B cell (primary cell): ENCODE measurements around the gene DIPK2A. TPM values are rescaled to one million over a fixed set of nuclear protein-coding genes. Genes with fewer than 3 reads are reported as not detected.

ENCODE experiments used
- ATAC-seq: fragments of 200-7000 bp; cut with Tn5 transposase; one replicate; pipeline ENCODE4 v1.10.0; 2021; ENCODE audit warnings: low read depth, mild to moderate bottlenecking, moderate number of reproducible peaks, moderate library complexity
- CTCF ChIA-PET: fragments of 350-600 bp; sonication (Branson Sonifier 250); formaldehyde crosslinking; loops from one replicate; lab custom pipeline; 2021; ENCODE audit warnings: antibody characterized with exemption, inconsistent platforms; lab: Charles Lee
- POLR2A ChIA-PET: fragments of 350-600 bp; sonication (Branson Sonifier 250); formaldehyde crosslinking; loops from one replicate; lab custom pipeline; 2021; ENCODE audit warnings: antibody characterized with exemption; lab: Charles Lee
- DNase-seq: peaks from one replicate; pipeline ENCODE4 v3.0.0; 2013
- H2AFZ ChIP-seq: 2 replicates; pipeline ENCODE4 v1.6.1; 2012; ENCODE audit warnings: mild to moderate bottlenecking, low read depth, low read length; ENCODE audit not compliant: insufficient read depth, poor library complexity, severe bottlenecking
- H3K27ac ChIP-seq, 2 donors: 1 replicate in 1 of 2; 2 replicates in 1 of 2; pipeline ENCODE4 v1.5.1; 2012 to 2013; ENCODE audit warnings: low read length in 2 of 2, mild to moderate bottlenecking in 2 of 2, moderate library complexity in 1 of 2
- H3K27me3 ChIP-seq, 4 experiments: fragments of 200-600 bp in 1 of 4; sonication (generic) in 1 of 4; replicated peaks in 1 of 4; 1 replicate in 2 of 4; 2 replicates in 2 of 4; pipeline versions ENCODE4 v1.6.1 to v1.7.0; 2013 to 2016; ENCODE audit warnings: low read length in 3 of 4, mild to moderate bottlenecking in 2 of 4, mixed read lengths in 1 of 4, moderate library complexity in 1 of 4; ENCODE audit not compliant: insufficient read depth in 4 of 4, control insufficient read depth in 3 of 4; ENCODE audit errors: control extremely low read depth in 1 of 4
- H3K36me3 ChIP-seq, 2 experiments: replicated peaks in 1 of 2; 1 replicate in 1 of 2; 2 replicates in 1 of 2; pipeline versions ENCODE4 v1.6.1 to v1.7.1; 2013; ENCODE audit warnings: low read length in 1 of 2; ENCODE audit not compliant: insufficient read depth in 2 of 2, control insufficient read depth in 1 of 2; ENCODE audit errors: control extremely low read depth in 1 of 2, extremely low read depth in 1 of 2
- H3K4me1 ChIP-seq, 2 donors: fragments of 200-600 bp in 1 of 2; sonication (generic) in 1 of 2; 1 replicate in 1 of 2; 2 replicates in 1 of 2; pipeline versions ENCODE4 v1.5.1 to v1.6.1; 2013 to 2017; ENCODE audit warnings: low read length in 2 of 2; ENCODE audit not compliant: control insufficient read depth in 2 of 2, insufficient read depth in 2 of 2
- H3K4me2 ChIP-seq: replicated peaks from 2 replicates; pipeline ENCODE3; 2012; ENCODE audit warnings: mild to moderate bottlenecking, low read depth, low read length; ENCODE audit not compliant: poor library complexity, severe bottlenecking
- H3K4me3 ChIP-seq, 5 experiments: fragments of 200-600 bp in 1 of 5; sonication (generic) in 1 of 5; 1 replicate in 3 of 5; 2 replicates in 2 of 5; pipeline versions ENCODE4 v1.5.1 to v1.7.0; 2011 to 2016; ENCODE audit warnings: low read length in 4 of 5, mild to moderate bottlenecking in 4 of 5, low read depth in 2 of 5, control low read depth in 1 of 5, moderate library complexity in 1 of 5; ENCODE audit not compliant: insufficient read depth in 1 of 5; ENCODE audit errors: control extremely low read depth in 1 of 5, extremely low read depth in 1 of 5
- H3K79me2 ChIP-seq: fragments of 200-600 bp; sonication (generic); one replicate; pipeline ENCODE4 v1.6.0; 2016; ENCODE audit warnings: low read length; ENCODE audit not compliant: control insufficient read depth, insufficient read depth
- H3K9ac ChIP-seq: fragments of 200-600 bp; sonication (generic); 2 replicates; pipeline ENCODE4 v1.6.1; 2017; ENCODE audit warnings: mild to moderate bottlenecking, low read length, moderate library complexity
- H3K9me3 ChIP-seq, 3 donors: one replicate each; pipeline versions ENCODE4 v1.6.1 to v1.7.1; 2013; ENCODE audit warnings: low read length in 2 of 3; ENCODE audit not compliant: control insufficient read depth in 2 of 3, insufficient read depth in 1 of 3; ENCODE audit errors: control extremely low read depth in 1 of 3
- H4K20me1 ChIP-seq: 2 replicates; pipeline ENCODE4 v1.6.0; 2012; ENCODE audit warnings: mild to moderate bottlenecking, low read length; ENCODE audit not compliant: insufficient read depth, control insufficient read depth, poor library complexity, severe bottlenecking
- H3K27ac Mint-ChIP-seq: one replicate; pipeline ENCODE4 v1.8.0; 2021; ENCODE audit warnings: mixed read lengths
- H3K27me3 Mint-ChIP-seq: one replicate; pipeline ENCODE4 v1.8.0; 2021; ENCODE audit warnings: mixed read lengths
- H3K4me1 Mint-ChIP-seq: one replicate; pipeline ENCODE4 v1.8.0; 2021; ENCODE audit warnings: mixed read lengths
- H3K4me3 Mint-ChIP-seq: one replicate; pipeline ENCODE4 v1.8.0; 2021; ENCODE audit warnings: mixed read lengths
- H3K9me3 Mint-ChIP-seq: one replicate; pipeline ENCODE4 v1.8.0; 2022; ENCODE audit warnings: mixed read lengths; ENCODE audit not compliant: insufficient read depth
- CTCF ChIP-seq: fragments of 200-600 bp; IDR thresholded peaks from one replicate; pipeline ENCODE4 v1.8.0; 2022; ENCODE audit warnings: antibody characterized with exemption, mild to moderate bottlenecking
- EZH2 ChIP-seq: IDR thresholded peaks from 2 replicates; pipeline ENCODE4 v1.6.1; 2012; ENCODE audit warnings: borderline replicate concordance, low read depth, mild to moderate bottlenecking, moderate library complexity, low read length; ENCODE audit not compliant: insufficient read depth, poor library complexity, severe bottlenecking
- WGBS: methylation state at CpG from one replicate; pipeline ENCODE4 v1.1.5; 2013; ENCODE audit warnings: missing lambda C conversion rate; ENCODE audit not compliant: insufficient coverage; 5-methylcytosine and 5-hydroxymethylcytosine counted together
- intact Hi-C: fragments of 100-400 bp; cut with micrococcal nuclease; formaldehyde crosslinking; loops from one replicate; pipeline ENCODE4 v1.10.0; 2022
- polyA plus RNA-seq: library from polyadenylated mRNA; depleted of rRNA; stranded (reverse); fragments of >200 nt; gene quantifications from 2 replicates; pipeline ENCODE4 v1.2.3, GENCODE V29; 2012
- total RNA-seq, 2 donors: library from RNA; stranded (reverse); fragments of 120-200 nt in 1 of 2; gene quantifications; 1 replicate in 1 of 2; 2 replicates in 1 of 2; pipeline versions ENCODE4 v1.2.3 to v1.2.4, GENCODE V29; 2013 to 2022

Gene DIPK2A
- total and polyA plus RNA-seq, 2 donors (not counting 1 experiment from before 2014, with no cell fraction given), result 16.3 to 55.3 TPM

- POLR2A ChIA-PET, result interaction anchor here (0.7 to 2.9 kb wide), 4 partner anchors 48 to 1395 kb away, joined by 3 to 19 read pairs (median 12); partner anchors contain the start of genes ATR and U2SURP
- H3K9me3 Mint-ChIP-seq, result no peaks in the 10 kb centered on the region
- no peaks in the 10 kb centered on the region for H3K36me3 ChIP-seq
- 0% methylated on average over 20 of the region's 28 CpGs for WGBS
- peak; percentile 12 for ATAC-seq
- TF ChIP-seq EZH2 (no peak), CTCF (no peak)
- intact Hi-C loops, result loop anchor here (2.0 to 10.0 kb wide), 9 partner anchors 13 to 1526 kb away; partner anchors contain the start of genes CHST2, PLS1 and XRN1
- no peaks in the 10 kb centered on the region for H3K9me3 ChIP-seq
- peak overlapping the region; percentile 57 to 93 for H3K27ac ChIP-seq
- H3K27ac Mint-ChIP-seq, result peak overlapping the region; percentile 96
- H2AFZ ChIP-seq, result peak overlapping the region; percentile 90
- CTCF ChIA-PET, result interaction anchor here (0.7 to 3.9 kb wide), 10 partner anchors 10 to 1115 kb away, joined by 3 to 34 read pairs (median 6); no protein-coding TSS in a partner anchor
- peak overlapping the region; percentile 97 for H3K4me3 Mint-ChIP-seq
- H3K4me1 ChIP-seq, result peaks cover 23 to 54% of the 10 kb centered on the region in 2 donors
- H3K4me1 Mint-ChIP-seq, result peaks cover 47% of the 10 kb centered on the region
- peaks cover 54% of the 10 kb centered on the region for H3K79me2 ChIP-seq
- H3K4me3 ChIP-seq, result peak overlapping the region; percentile 84 to 92 (median 90)
- peaks cover 13% of the 10 kb centered on the region for H4K20me1 ChIP-seq
- H3K9ac ChIP-seq, result peak overlapping the region; percentile 85
- H3K27me3 ChIP-seq, result no peaks in the 10 kb centered on the region
- peak overlapping the region; percentile 92 for H3K4me2 ChIP-seq
- H3K27me3 Mint-ChIP-seq, result no peaks in the 10 kb centered on the region
- no peak for DNase-seq
These were observed 1.8 kb downstream of the DIPK2A start for GRCh38 chr3:143973259-143974021.
